MM.1S (cell line): Measurements from ENCODE around the gene FHIT.

Experiments used
- DNase-seq: peaks from one replicate; pipeline ENCODE4 v3.0.0-alpha.2; 2015
- H2AFZ ChIP-seq: fragments of 300-600 bp; sonication (generic); 2 replicates; pipeline ENCODE4 v1.6.0; 2016; ENCODE audit warnings: antibody characterized with exemption, low read length
- H3F3A ChIP-seq: fragments of 300-600 bp; sonication (generic); 2 replicates; pipeline ENCODE4 v1.6.1; 2016; ENCODE audit warnings: mild to moderate bottlenecking, antibody characterized with exemption, low read length, moderate library complexity, mixed read lengths; ENCODE audit not compliant: insufficient read depth
- H3K27ac ChIP-seq: fragments of 300-600 bp; sonication (generic); 2 replicates; pipeline ENCODE4 v1.5.1; 2016; ENCODE audit warnings: mild to moderate bottlenecking, low read length
- H3K27me3 ChIP-seq: fragments of 300-600 bp; sonication (generic); replicated peaks from 2 replicates; pipeline ENCODE4 v1.6.0; 2016; ENCODE audit warnings: low read length; ENCODE audit not compliant: insufficient read depth
- H3K36me3 ChIP-seq: fragments of 300-600 bp; sonication (generic); replicated peaks from 2 replicates; pipeline ENCODE4 v1.6.1; 2016; ENCODE audit warnings: mild to moderate bottlenecking, low read length, mixed read lengths; ENCODE audit not compliant: insufficient read depth
- H3K4me1 ChIP-seq: fragments of 300-600 bp; sonication (generic); 2 replicates; pipeline ENCODE4 v1.6.1; 2016; ENCODE audit warnings: low read length, mixed read lengths
- H3K4me2 ChIP-seq: fragments of 300-600 bp; sonication (generic); 2 replicates; pipeline ENCODE4 v1.6.0; 2016; ENCODE audit warnings: low read depth, low read length
- H3K4me3 ChIP-seq: fragments of 300-600 bp; sonication (generic); 2 replicates; pipeline ENCODE4 v1.5.1; 2016; ENCODE audit warnings: low read length, mixed read lengths
- H3K79me2 ChIP-seq: fragments of 300-600 bp; sonication (generic); 2 replicates; pipeline ENCODE4 v1.6.1; 2016; ENCODE audit warnings: mixed run types, low read length, mixed read lengths
- H3K9ac ChIP-seq: fragments of 300-600 bp; sonication (generic); 2 replicates; pipeline ENCODE4 v1.6.1; 2016; ENCODE audit warnings: low read length, mixed read lengths
- H3K9me2 ChIP-seq: fragments of 300-600 bp; sonication (generic); replicated peaks from 2 replicates; pipeline ENCODE4 v1.6.1; 2016; ENCODE audit warnings: mild to moderate bottlenecking, low read length, mixed read lengths; ENCODE audit not compliant: insufficient read depth
- H3K9me3 ChIP-seq: fragments of 300-600 bp; sonication (generic); replicated peaks from 2 replicates; pipeline ENCODE4 v1.6.1; 2016; ENCODE audit warnings: mild to moderate bottlenecking, low read length, mixed read lengths; ENCODE audit not compliant: insufficient read depth
- H4K20me1 ChIP-seq: fragments of 300-600 bp; sonication (generic); 2 replicates; pipeline ENCODE4 v1.6.1; 2016; ENCODE audit warnings: mild to moderate bottlenecking, low read length, moderate library complexity, mixed read lengths; ENCODE audit not compliant: insufficient read depth
- EZH2 ChIP-seq: fragments of 300-600 bp; sonication (generic); optimal IDR thresholded peaks from 2 replicates; pipeline ENCODE3; 2017; ENCODE audit warnings: low read depth, mild to moderate bottlenecking, antibody characterized with exemption, low read length, mixed read lengths
- EZH2phosphoT487 ChIP-seq: fragments of 300-600 bp; sonication (generic); IDR thresholded peaks from 2 replicates; pipeline ENCODE4 v1.6.1; 2018; ENCODE audit warnings: antibody characterized with exemption, low read length
- TF ChIP-seq, protein P1 (sequence below): fragments of 300-600 bp; sonication (generic); IDR thresholded peaks from 2 replicates; pipeline ENCODE4 v1.5.1; 2016; ENCODE audit warnings: antibody characterized with exemption, low read length, mixed read lengths

Gene FHIT

DNA sequence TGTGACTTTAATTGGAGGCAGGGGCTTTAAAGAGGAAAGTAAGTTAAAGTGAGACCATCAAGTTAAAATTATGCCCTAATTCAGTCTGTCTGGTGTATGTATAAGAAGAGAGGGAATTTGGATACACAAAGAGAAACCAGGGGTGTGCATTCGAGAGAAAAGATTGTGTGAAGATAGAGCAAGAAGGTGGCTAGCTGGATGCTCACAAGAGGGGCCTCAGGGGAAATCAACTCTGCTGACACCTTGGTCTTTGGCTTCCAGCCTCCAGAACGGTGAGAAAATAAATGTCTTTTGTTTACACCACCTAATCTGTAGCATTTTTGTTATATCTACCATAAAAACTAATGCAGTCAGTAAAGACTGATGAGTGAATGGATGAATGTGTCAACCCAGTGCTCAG lies 1294.1 kb downstream of the FHIT start:
- Histone ChIP-seq H3K4me3 (no peak overlapping the region), H3K79me2 (no peaks in the 10 kb centered on the region), H3F3A (no peaks in the 10 kb centered on the region), H4K20me1 (no peaks in the 10 kb centered on the region), H3K36me3 (no peaks in the 10 kb centered on the region), H3K4me2 (no peak overlapping the region), H3K4me1 (no peaks in the 10 kb centered on the region), H3K27me3 (no peaks in the 10 kb centered on the region), H3K9me2 (no peaks in the 10 kb centered on the region), H3K27ac (no peak overlapping the region), H2AFZ (no peak overlapping the region), H3K9ac (no peak overlapping the region), H3K9me3 (no peaks in the 10 kb centered on the region)
- DNase-seq = no peak
- TF ChIP-seq EZH2phosphoT487 (no peak), EZH2 (no peak)
- TF ChIP-seq, protein P1, sequence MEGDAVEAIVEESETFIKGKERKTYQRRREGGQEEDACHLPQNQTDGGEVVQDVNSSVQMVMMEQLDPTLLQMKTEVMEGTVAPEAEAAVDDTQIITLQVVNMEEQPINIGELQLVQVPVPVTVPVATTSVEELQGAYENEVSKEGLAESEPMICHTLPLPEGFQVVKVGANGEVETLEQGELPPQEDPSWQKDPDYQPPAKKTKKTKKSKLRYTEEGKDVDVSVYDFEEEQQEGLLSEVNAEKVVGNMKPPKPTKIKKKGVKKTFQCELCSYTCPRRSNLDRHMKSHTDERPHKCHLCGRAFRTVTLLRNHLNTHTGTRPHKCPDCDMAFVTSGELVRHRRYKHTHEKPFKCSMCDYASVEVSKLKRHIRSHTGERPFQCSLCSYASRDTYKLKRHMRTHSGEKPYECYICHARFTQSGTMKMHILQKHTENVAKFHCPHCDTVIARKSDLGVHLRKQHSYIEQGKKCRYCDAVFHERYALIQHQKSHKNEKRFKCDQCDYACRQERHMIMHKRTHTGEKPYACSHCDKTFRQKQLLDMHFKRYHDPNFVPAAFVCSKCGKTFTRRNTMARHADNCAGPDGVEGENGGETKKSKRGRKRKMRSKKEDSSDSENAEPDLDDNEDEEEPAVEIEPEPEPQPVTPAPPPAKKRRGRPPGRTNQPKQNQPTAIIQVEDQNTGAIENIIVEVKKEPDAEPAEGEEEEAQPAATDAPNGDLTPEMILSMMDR = no peak

- Histone ChIP-seq H3K27ac (no peak overlapping the region), H3K9me3 (no peaks in the 10 kb centered on the region), H3K4me1 (no peaks in the 10 kb centered on the region), H3K4me2 (no peak overlapping the region), H3K4me3 (no peak overlapping the region), H3K27me3 (no peaks in the 10 kb centered on the region), H3K79me2 (no peaks in the 10 kb centered on the region), H4K20me1 (no peaks in the 10 kb centered on the region), H3K36me3 (no peaks in the 10 kb centered on the region), H3K9me2 (no peaks in the 10 kb centered on the region), H3F3A (no peaks in the 10 kb centered on the region), H3K9ac (no peak overlapping the region), H2AFZ (no peak overlapping the region)
- TF ChIP-seq EZH2phosphoT487 (no peak), EZH2 (no peak)
- TF ChIP-seq, protein P1 = no peak
- DNase-seq = no peak
These were observed 1298.1 kb downstream of the FHIT start for GRCh38 chr3:59953104-59953503.

- Histone ChIP-seq H3K4me1 (no peaks in the 10 kb centered on the region), H4K20me1 (no peaks in the 10 kb centered on the region), H3K36me3 (no peaks in the 10 kb centered on the region), H3K4me2 (no peak overlapping the region), H3K4me3 (no peak overlapping the region), H3K9me2 (no peaks in the 10 kb centered on the region), H3K27ac (no peak overlapping the region), H2AFZ (no peak overlapping the region), H3F3A (no peaks in the 10 kb centered on the region), H3K79me2 (no peaks in the 10 kb centered on the region), H3K27me3 (no peaks in the 10 kb centered on the region), H3K9ac (no peak overlapping the region), H3K9me3 (no peaks in the 10 kb centered on the region)
- DNase-seq = no peak
- TF ChIP-seq EZH2 (no peak), EZH2phosphoT487 (no peak)
- TF ChIP-seq, protein P1 = no peak
These were observed 1301.9 kb downstream of the FHIT start for GRCh38 chr3:59949311-59949710.
